Measurements from ENCODE around the gene CNOT4.

Gene CNOT4

GRCh38 chr7:135391514-135391913 is 118.4 kb downstream of the CNOT4 start:
- no peak for DNase-seq

GRCh38 chr7:135390829-135391228 is 119.1 kb downstream of the CNOT4 start:
- DNase-seq, result no peak

- no peak for DNase-seq
These were observed 119.9 kb downstream of the CNOT4 start for GRCh38 chr7:135389971-135390370.

- no peak for DNase-seq
These were observed 121.3 kb downstream of the CNOT4 start for GRCh38 chr7:135388616-135389015.

- no peak for DNase-seq
These were observed 123.1 kb downstream of the CNOT4 start for GRCh38 chr7:135386776-135387175.

- DNase-seq, result no peak
These were observed 123.7 kb downstream of the CNOT4 start for GRCh38 chr7:135386181-135386580.

- no peak for DNase-seq
These were observed 124.7 kb downstream of the CNOT4 start for GRCh38 chr7:135385209-135385608.

- DNase-seq, result no peak
These were observed 126.3 kb downstream of the CNOT4 start for GRCh38 chr7:135383525-135384175.

- no peak for DNase-seq
These were observed 127.7 kb downstream of the CNOT4 start for GRCh38 chr7:135382173-135382572.

GRCh38 chr7:135381369-135381768 is 128.5 kb downstream of the CNOT4 start:
- DNase-seq, result no peak

- DNase-seq, result no peak
These were observed 129.6 kb downstream of the CNOT4 start for GRCh38 chr7:135380351-135380750.

GRCh38 chr7:135377171-135377570 is 132.7 kb downstream of the CNOT4 start:
- DNase-seq, result no peak

GRCh38 chr7:135375908-135376699 is 133.8 kb downstream of the CNOT4 start:
- peak; percentile 70 for DNase-seq

- no peak for DNase-seq
These were observed 135.2 kb downstream of the CNOT4 start for GRCh38 chr7:135374736-135375135.

GRCh38 chr7:135372222-135372621 is 137.7 kb downstream of the CNOT4 start:
- no peak for DNase-seq

GRCh38 chr7:135370656-135371055 is 139.2 kb downstream of the CNOT4 start:
- DNase-seq, result no peak

GRCh38 chr7:135369405-135369804 is 140.5 kb downstream of the CNOT4 start:
- DNase-seq, result no peak

GRCh38 chr7:135368416-135369186 is 141.3 kb downstream of the CNOT4 start:
- no peak for DNase-seq

- no peak for DNase-seq
These were observed 142.9 kb downstream of the CNOT4 start for GRCh38 chr7:135366843-135367508.

GRCh38 chr7:135365721-135366120 is 144.2 kb downstream of the CNOT4 start:
- no peak for DNase-seq

- DNase-seq, result no peak
These were observed 145.7 kb downstream of the CNOT4 start for GRCh38 chr7:135364206-135364605.

- no peak for DNase-seq
These were observed 147.0 kb downstream of the CNOT4 start for GRCh38 chr7:135362871-135363270.

- no peak for DNase-seq
These were observed 148.1 kb downstream of the CNOT4 start for GRCh38 chr7:135361788-135362187.
